HepG2 (cell line): ENCODE results near the gene AXDND1. TPM values are rescaled to one million over a fixed set of nuclear protein-coding genes. Genes with fewer than 3 reads are reported as not detected.

Source experiments
- ATAC-seq: fragments of 200-7000 bp; cut with Tn5 transposase; 3 replicates; pipeline ENCODE4 v1.9.1; 2020; ENCODE audit warnings: mild to moderate bottlenecking, moderate library complexity
- BruUV-seq: library from RNA; stranded (reverse); fragments of 400-500 nt; replicated peaks from 2 replicates; lab custom pipeline; 2021; lab: Mats Ljungman, UMichigan
- CTCF ChIA-PET: fragments of 300-600 bp; formaldehyde crosslinking; extraction: SDS; loops from one replicate; lab custom pipeline; 2021; ENCODE audit warnings: low total read pairs, inconsistent platforms, low intra/inter-chr PET ratio; lab: Yijun Ruan, JAX
- POLR2A ChIA-PET: fragments of 350-600 bp; sonication (Branson Sonifier 250); formaldehyde crosslinking; loops from one replicate; lab custom pipeline; 2020; ENCODE audit warnings: antibody characterized with exemption, inconsistent platforms; lab: Yijun Ruan, JAX
- DNase-seq: peaks from one replicate; pipeline ENCODE4 v3.0.0-alpha.2; 2015; ENCODE audit warnings: low spot score
- FAIRE-seq: peaks from 3 replicates; lab custom pipeline; 2011; peaks lifted over from hg19 to GRCh38; lab: Jason Lieb, UNC
- H2AFZ ChIP-seq: one replicate; pipeline ENCODE4 v1.6.1; 2011; ENCODE audit warnings: low read length, inconsistent platforms
- H3K27ac ChIP-seq: fragments of 300-600 bp; 3 replicates; pipeline ENCODE4 v1.8.0; 2011; ENCODE audit warnings: mixed run types, mild to moderate bottlenecking, mixed read lengths, low read length, inconsistent platforms; ENCODE audit not compliant: insufficient read depth; ENCODE audit errors: extremely low read length
- H3K27me3 ChIP-seq, 2 experiments: fragments of 200-600 bp in 1 of 2; 2 replicates in 1 of 2; 3 replicates in 1 of 2; pipeline versions ENCODE4 v1.6.0 to v1.8.0; 2011; ENCODE audit warnings: low read length in 2 of 2, mild to moderate bottlenecking in 2 of 2, moderate library complexity in 2 of 2, inconsistent platforms in 1 of 2; ENCODE audit not compliant: insufficient read depth in 2 of 2, control insufficient read depth in 1 of 2
- H3K36me3 ChIP-seq, 2 experiments: fragments of 200-600 bp in 1 of 2; replicated peaks in 1 of 2; 2 replicates in 1 of 2; 3 replicates in 1 of 2; pipeline versions ENCODE4 v1.5.1 to v1.8.0; 2011; ENCODE audit warnings: low read length in 2 of 2, inconsistent platforms in 1 of 2; ENCODE audit not compliant: insufficient read depth in 2 of 2, control insufficient read depth in 1 of 2
- H3K4me1 ChIP-seq: 2 replicates; pipeline ENCODE4 v1.5.1; 2012; ENCODE audit warnings: low read length, inconsistent platforms; ENCODE audit not compliant: insufficient read depth
- H3K4me2 ChIP-seq: 2 replicates; pipeline ENCODE4 v1.6.0; 2011; ENCODE audit warnings: low read depth, low read length, inconsistent platforms
- H3K4me3 ChIP-seq, 3 experiments: fragments of 200-600 bp in 1 of 3; sonication (generic), shearing (Covaris generic) in 1 of 3; replicated peaks in 1 of 3; 2 replicates each; pipeline ENCODE4 v1.5.1; 2011 to 2016; ENCODE audit warnings: low read length in 3 of 3, inconsistent platforms in 2 of 3, low read depth in 2 of 3, mild to moderate bottlenecking in 2 of 3, control low read depth in 1 of 3, mixed read lengths in 1 of 3; ENCODE audit not compliant: insufficient read depth in 1 of 3
- H3K79me2 ChIP-seq: one replicate; pipeline ENCODE4 v1.6.1; 2011; ENCODE audit warnings: low read length, inconsistent platforms; ENCODE audit not compliant: insufficient read depth
- H3K9ac ChIP-seq: 2 replicates; pipeline ENCODE4 v1.6.0; 2011; ENCODE audit warnings: mild to moderate bottlenecking, low read depth, low read length, inconsistent platforms; ENCODE audit not compliant: insufficient read depth
- H3K9me3 ChIP-seq: 2 replicates; pipeline ENCODE4 v1.5.1; 2012; ENCODE audit warnings: mild to moderate bottlenecking, low read length
- H4K20me1 ChIP-seq: 2 replicates; pipeline ENCODE4 v1.6.0; 2011; ENCODE audit warnings: inconsistent platforms, mild to moderate bottlenecking, low read length, moderate library complexity; ENCODE audit not compliant: insufficient read depth
- BRD4 ChIP-seq: sonication (generic); formaldehyde crosslinking; IDR thresholded peaks from 2 replicates; pipeline ENCODE4 v1.4.0; 2020; ENCODE audit warnings: missing genetic modification reagents
- CHD2 ChIP-seq: IDR thresholded peaks from 2 replicates; pipeline ENCODE4 v1.6.1; 2011; ENCODE audit warnings: low read depth, low read length, improper control_type of control experiment
- FOXK1 ChIP-seq: sonication (generic); formaldehyde crosslinking; IDR thresholded peaks from 2 replicates; pipeline ENCODE4 v1.4.0; 2020; ENCODE audit warnings: low read depth, missing genetic modification reagents, borderline replicate concordance
- GTF2F1 ChIP-seq: fragments of 150-350 bp; IDR thresholded peaks from 2 replicates; pipeline ENCODE4 v1.6.1; 2014; ENCODE audit warnings: low read length
- KDM2A ChIP-seq: sonication (generic); formaldehyde crosslinking; IDR thresholded peaks from 2 replicates; pipeline ENCODE4 v1.4.0; 2020; ENCODE audit warnings: low read depth, missing genetic modification reagents, borderline replicate concordance
- MXI1 ChIP-seq: IDR thresholded peaks from 3 replicates; pipeline ENCODE4 v1.6.1; 2012; ENCODE audit warnings: low read depth, low read length, inconsistent platforms, borderline replicate concordance
- NR3C1 ChIP-seq: sonication (generic); formaldehyde crosslinking; IDR thresholded peaks from 2 replicates; pipeline ENCODE4 v1.4.0; 2020; ENCODE audit warnings: missing genetic modification reagents
- TGIF2 ChIP-seq: IDR thresholded peaks from 2 replicates; pipeline ENCODE4 v1.6.1; 2016; ENCODE audit warnings: control low read depth, missing compliant biosample characterization
- ZEB1 ChIP-seq: IDR thresholded peaks from 2 replicates; pipeline ENCODE4 v1.6.1; 2012; ENCODE audit warnings: mild to moderate bottlenecking, low read depth, inconsistent platforms; ENCODE audit not compliant: insufficient replicate concordance
- ZNF749 ChIP-seq: sonication (generic); formaldehyde crosslinking; IDR thresholded peaks from 2 replicates; pipeline ENCODE4 v1.8.0; 2022; ENCODE audit warnings: mild to moderate bottlenecking, missing genetic modification reagents, moderate library complexity, borderline replicate concordance
- ZSCAN22 ChIP-seq: sonication (generic); formaldehyde crosslinking; IDR thresholded peaks from 2 replicates; pipeline ENCODE4 v1.4.0; 2020; ENCODE audit warnings: mild to moderate bottlenecking, missing genetic modification reagents
- ZSCAN9 ChIP-seq: IDR thresholded peaks from 2 replicates; pipeline ENCODE4 v1.6.1; 2016; ENCODE audit warnings: borderline replicate concordance
- WGBS: methylation state at CpG from one replicate; pipeline ENCODE4 v1.1.6; 2017; ENCODE audit warnings: low lambda C conversion rate; 5-methylcytosine and 5-hydroxymethylcytosine counted together
- in situ Hi-C: cut with HindIII; loops from 2 replicates; pipeline ENCODE4 v1.10.0; 2017; ENCODE audit warnings: low pct_unique_long_range_greater_than_20kb; ENCODE audit not compliant: extremely low pct_ligation_motif_present
- intact Hi-C: fragments of 100-400 bp; cut with micrococcal nuclease; formaldehyde crosslinking; loops from one replicate; pipeline ENCODE4 v1.10.0; 2022; ENCODE audit not compliant: unreplicated experiment
- polyA plus RNA-seq, 8 experiments: library from polyadenylated mRNA; depleted of rRNA in 3 of 8; stranded (reverse) in 7 of 8; unstranded in 1 of 8; fragments of >200 nt; fragmentation: Illumina TruSeq in 4 of 8; extraction: Trizol in 4 of 8; gene quantifications; 2 replicates each; pipeline versions ENCODE4 v1.2.1 to v1.2.3, GENCODE V29; 2011 to 2016; ENCODE audit warnings: low read depth in 4 of 8, missing spikeins in 1 of 8, mixed read lengths in 1 of 8; ENCODE audit not compliant: insufficient read depth in 1 of 8
- total RNA-seq, 5 experiments: library from RNA; depleted of rRNA; stranded (reverse); fragments of >200 nt; fragmentation: Illumina TruSeq; extraction: Trizol; gene quantifications; 2 replicates each; pipeline ENCODE4 v1.2.3, GENCODE V29; 2016; ENCODE audit warnings: low read depth in 1 of 5
- TF ChIP-seq, protein P1 (sequence below): sonication (generic); formaldehyde crosslinking; IDR thresholded peaks from 2 replicates; pipeline ENCODE4 v1.4.0; 2020; ENCODE audit warnings: missing genetic modification reagents; ENCODE audit errors: not compliant biosample characterization
- TF ChIP-seq, protein P2 (sequence below): sonication (generic); formaldehyde crosslinking; IDR thresholded peaks from 2 replicates; pipeline ENCODE4 v1.4.0; 2020; ENCODE audit warnings: missing genetic modification reagents, borderline replicate concordance
- TF ChIP-seq, protein P3 (sequence below): sonication (generic); formaldehyde crosslinking; IDR thresholded peaks from 2 replicates; pipeline ENCODE4 v1.4.0; 2020; ENCODE audit warnings: missing genetic modification reagents, borderline replicate concordance

The AXDND1 gene
- total and polyA plus RNA-seq, 2 of the 13 experiments (the other 11 are each of a cell fraction or from before 2014, with no cell fraction given) = 0.15 to 0.40 TPM

DNA sequence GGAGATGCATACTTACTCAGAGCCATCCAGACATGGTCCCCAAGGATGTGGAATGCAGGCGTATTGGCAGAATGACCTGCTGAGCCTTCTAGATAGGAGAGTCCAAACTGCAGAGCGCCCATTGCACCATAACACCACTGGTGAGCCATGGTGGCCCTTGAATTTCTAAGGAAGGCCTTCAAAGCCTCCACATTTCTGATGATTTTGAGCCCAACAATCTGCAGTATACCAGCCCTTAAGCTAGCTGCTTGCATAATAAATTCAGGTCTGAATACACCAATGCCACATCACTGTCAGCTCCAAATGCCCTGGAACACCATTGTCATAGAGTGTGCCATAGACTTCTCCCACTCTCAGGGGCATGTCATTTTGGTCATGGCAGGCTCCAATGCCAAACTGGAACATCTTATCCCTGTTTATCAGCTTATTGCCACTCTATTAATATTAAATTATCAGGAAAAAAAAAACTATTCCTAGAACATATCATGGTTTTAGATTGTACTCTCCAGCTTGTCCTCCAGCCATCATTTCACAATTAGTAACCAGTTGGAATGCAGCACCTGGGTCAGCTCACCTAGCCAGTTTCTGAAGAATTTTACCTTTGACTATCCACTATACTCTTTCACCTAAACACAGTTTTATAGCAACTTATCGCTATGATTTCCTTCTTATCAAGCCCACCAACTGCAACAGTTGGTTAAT lies 183.0 kb downstream of the AXDND1 start:
- no TSS peak for BruUV-seq

More for the DNA sequence above, 183.0 kb downstream of the AXDND1 start:
- H3K79me2 ChIP-seq = no peaks in the 10 kb centered on the region
- no peak overlapping the region for H3K9ac ChIP-seq
- intact Hi-C loops = no loop called here
- ChIA-PET CTCF (no interaction called here), POLR2A (no interaction called here)
- H2AFZ ChIP-seq = no peak overlapping the region
- H3K27ac ChIP-seq = no peak overlapping the region
- 30% methylated on average over 2 of the region's 3 CpGs for WGBS
- H3K36me3 ChIP-seq = no peaks in the 10 kb centered on the region
- FAIRE-seq (no peak), ATAC-seq (no peak)
- H3K4me2 ChIP-seq = no peak overlapping the region
- H3K4me3 ChIP-seq = no peak overlapping the region
- H3K4me1 ChIP-seq = no peaks in the 10 kb centered on the region
- H3K9me3 ChIP-seq = no peaks in the 10 kb centered on the region
- 0 out of 5 replicates have a peak, but pooled peaks cover 0 to 5% of the 10 kb centered on the region in 2 experiments for H3K27me3 ChIP-seq
- in situ Hi-C loops = no loop called here
- no peaks in the 10 kb centered on the region for H4K20me1 ChIP-seq
- TF ChIP-seq KDM2A (CRISPR knock-in tag) (no peak), NR3C1 (CRISPR knock-in tag) (no peak), ZEB1 (no peak), CHD2 (no peak), GTF2F1 (no peak), ZSCAN22 (CRISPR knock-in tag) (no peak), ZSCAN9 (CRISPR knock-in tag) (no peak), ZNF749 (CRISPR knock-in tag) (no peak), BRD4 (CRISPR knock-in tag) (no peak), MXI1 (no peak), FOXK1 (CRISPR knock-in tag) (no peak), TGIF2 (CRISPR knock-in tag) (no peak)
- TF ChIP-seq, protein P1, sequence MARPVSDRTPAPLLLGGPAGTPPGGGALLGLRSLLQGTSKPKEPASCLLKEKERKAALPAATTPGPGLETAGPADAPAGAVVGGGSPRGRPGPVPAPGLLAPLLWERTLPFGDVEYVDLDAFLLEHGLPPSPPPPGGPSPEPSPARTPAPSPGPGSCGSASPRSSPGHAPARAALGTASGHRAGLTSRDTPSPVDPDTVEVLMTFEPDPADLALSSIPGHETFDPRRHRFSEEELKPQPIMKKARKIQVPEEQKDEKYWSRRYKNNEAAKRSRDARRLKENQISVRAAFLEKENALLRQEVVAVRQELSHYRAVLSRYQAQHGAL (CRISPR knock-in tag) = no peak
- TF ChIP-seq, protein P2, sequence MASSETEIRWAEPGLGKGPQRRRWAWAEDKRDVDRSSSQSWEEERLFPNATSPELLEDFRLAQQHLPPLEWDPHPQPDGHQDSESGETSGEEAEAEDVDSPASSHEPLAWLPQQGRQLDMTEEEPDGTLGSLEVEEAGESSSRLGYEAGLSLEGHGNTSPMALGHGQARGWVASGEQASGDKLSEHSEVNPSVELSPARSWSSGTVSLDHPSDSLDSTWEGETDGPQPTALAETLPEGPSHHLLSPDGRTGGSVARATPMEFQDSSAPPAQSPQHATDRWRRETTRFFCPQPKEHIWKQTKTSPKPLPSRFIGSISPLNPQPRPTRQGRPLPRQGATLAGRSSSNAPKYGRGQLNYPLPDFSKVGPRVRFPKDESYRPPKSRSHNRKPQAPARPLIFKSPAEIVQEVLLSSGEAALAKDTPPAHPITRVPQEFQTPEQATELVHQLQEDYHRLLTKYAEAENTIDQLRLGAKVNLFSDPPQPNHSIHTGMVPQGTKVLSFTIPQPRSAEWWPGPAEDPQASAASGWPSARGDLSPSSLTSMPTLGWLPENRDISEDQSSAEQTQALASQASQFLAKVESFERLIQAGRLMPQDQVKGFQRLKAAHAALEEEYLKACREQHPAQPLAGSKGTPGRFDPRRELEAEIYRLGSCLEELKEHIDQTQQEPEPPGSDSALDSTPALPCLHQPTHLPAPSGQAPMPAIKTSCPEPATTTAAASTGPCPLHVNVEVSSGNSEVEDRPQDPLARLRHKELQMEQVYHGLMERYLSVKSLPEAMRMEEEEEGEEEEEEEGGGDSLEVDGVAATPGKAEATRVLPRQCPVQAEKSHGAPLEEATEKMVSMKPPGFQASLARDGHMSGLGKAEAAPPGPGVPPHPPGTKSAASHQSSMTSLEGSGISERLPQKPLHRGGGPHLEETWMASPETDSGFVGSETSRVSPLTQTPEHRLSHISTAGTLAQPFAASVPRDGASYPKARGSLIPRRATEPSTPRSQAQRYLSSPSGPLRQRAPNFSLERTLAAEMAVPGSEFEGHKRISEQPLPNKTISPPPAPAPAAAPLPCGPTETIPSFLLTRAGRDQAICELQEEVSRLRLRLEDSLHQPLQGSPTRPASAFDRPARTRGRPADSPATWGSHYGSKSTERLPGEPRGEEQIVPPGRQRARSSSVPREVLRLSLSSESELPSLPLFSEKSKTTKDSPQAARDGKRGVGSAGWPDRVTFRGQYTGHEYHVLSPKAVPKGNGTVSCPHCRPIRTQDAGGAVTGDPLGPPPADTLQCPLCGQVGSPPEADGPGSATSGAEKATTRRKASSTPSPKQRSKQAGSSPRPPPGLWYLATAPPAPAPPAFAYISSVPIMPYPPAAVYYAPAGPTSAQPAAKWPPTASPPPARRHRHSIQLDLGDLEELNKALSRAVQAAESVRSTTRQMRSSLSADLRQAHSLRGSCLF (CRISPR knock-in tag) = no peak
- TF ChIP-seq, protein P3, sequence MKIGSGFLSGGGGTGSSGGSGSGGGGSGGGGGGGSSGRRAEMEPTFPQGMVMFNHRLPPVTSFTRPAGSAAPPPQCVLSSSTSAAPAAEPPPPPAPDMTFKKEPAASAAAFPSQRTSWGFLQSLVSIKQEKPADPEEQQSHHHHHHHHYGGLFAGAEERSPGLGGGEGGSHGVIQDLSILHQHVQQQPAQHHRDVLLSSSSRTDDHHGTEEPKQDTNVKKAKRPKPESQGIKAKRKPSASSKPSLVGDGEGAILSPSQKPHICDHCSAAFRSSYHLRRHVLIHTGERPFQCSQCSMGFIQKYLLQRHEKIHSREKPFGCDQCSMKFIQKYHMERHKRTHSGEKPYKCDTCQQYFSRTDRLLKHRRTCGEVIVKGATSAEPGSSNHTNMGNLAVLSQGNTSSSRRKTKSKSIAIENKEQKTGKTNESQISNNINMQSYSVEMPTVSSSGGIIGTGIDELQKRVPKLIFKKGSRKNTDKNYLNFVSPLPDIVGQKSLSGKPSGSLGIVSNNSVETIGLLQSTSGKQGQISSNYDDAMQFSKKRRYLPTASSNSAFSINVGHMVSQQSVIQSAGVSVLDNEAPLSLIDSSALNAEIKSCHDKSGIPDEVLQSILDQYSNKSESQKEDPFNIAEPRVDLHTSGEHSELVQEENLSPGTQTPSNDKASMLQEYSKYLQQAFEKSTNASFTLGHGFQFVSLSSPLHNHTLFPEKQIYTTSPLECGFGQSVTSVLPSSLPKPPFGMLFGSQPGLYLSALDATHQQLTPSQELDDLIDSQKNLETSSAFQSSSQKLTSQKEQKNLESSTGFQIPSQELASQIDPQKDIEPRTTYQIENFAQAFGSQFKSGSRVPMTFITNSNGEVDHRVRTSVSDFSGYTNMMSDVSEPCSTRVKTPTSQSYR = no peak
- TF ChIP-seq, all 625 proteins: peak for 0
- DNase-seq = no peak
